GF-D8 (cell line): ENCODE results near the gene GFPT2.

Source experiments
- DNase-seq: peaks from one replicate; lab custom pipeline; 2025; lab: John Stamatoyannopoulos, UW

Gene GFPT2

DNA sequence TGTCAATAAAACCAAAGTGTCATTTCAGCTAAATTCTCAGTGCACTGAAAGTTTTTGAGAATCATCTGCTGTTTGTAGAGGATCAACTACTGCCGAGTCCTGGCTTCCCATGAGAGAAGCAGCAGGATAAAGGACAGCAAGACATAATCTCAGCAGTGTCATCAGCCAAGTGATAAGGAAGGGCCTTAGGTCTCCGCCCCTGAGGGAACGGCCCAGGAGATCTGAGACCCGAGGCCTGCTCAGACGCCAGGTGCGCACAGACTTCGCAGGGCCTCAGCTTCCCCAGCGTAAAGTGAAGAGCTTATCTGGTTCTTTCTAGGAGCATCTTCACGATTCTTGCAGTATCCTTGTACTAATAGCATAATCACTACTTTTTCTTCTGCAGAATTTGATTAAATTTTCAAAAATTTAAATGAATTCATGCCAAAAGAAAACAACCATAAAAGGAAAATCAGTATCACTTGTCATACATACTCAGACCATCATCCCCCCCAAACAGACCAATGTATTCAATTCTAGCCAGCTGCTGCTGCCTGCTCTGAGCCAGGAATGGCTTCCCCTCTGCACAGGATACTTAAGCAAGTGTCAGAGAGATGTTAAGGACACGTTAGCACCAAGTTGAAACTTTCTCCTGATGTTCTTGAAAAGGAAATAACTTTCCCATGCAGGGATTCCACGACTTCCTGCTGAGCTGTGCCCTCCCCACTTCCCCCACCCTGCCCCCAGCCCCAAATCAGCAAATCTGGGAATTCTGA lies 2.2 kb downstream of the GFPT2 start:
- DNase-seq, result no peak

DNA sequence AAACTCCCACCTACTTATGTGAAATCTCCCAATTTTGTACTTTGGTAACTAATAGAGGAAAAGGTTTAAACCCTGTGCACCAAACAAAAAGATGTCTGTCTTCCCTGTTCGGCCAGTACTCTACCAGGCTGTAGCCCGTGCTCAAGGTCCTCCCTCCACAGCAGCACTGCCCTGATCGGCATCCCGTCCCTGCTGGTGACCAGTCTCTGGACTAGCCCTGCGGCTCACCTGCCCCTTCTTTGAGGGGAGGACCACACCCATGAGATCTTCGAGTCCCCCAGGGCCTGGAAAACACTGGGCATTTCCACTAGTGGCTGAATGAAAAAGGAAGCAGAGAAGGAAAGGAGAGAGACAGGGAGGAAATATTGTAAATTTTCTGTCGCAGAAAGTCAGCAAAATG lies 2.8 kb downstream of the GFPT2 start:
- no peak for DNase-seq

DNA sequence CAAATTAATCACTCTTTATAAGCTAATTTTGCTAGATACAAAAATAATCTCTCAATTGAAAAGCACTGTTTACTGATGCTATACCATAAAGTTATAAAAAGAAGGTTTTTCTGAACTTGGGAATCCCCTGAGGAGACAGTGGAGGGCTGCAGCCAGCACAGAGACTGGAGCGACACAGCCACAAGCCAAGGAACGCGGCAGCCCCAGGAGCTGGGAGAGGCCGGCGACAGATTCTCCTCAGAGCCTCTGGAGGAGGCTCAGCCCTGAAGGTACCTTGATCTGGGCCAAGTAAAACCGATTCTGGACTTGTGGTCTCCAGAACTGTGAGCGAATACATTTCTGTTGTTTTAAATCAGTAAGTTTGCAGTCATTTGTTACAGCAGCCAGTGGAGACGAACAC lies 3.7 kb downstream of the GFPT2 start:
- DNase-seq, result no peak

DNA sequence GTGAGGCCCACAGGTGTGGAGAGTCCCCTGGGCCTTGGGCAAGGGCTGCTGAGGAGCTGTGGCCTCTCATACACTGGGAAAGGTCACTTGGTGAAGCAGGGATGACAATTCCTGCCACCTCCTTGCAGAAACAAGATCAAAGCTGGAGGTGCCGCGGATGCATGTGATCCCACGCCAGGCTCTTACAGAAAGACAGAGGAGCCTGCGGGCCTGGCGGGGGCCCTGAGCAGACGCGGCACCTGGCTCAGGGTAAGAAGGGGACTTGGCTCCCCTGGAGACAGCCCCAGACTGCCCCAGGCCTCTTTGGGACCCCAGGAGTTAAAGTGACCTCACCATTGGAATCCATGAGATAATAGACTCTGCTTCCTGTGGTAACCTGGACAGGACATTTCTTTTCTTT lies 4.8 kb downstream of the GFPT2 start:
- no peak for DNase-seq

DNA sequence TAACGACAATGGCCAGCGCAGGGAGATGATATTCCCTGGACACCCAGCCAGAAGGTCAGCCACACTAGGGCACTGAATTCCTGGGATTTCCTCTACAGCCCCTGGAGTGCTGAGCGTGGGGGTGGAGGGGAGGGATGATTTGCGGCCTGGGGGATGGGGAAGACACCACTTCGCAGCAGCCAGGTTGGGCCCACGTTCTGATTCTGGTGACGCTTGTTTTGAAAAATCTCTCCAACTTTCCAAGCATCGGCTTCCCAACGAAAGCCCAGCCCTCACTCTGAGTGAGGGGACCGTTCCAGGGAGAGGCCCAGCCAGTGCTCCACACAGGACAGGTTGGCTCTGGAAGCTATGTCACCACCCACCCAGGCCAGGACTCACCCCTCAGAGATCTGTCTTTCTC lies 5.4 kb downstream of the GFPT2 start:
- DNase-seq, result no peak

DNA sequence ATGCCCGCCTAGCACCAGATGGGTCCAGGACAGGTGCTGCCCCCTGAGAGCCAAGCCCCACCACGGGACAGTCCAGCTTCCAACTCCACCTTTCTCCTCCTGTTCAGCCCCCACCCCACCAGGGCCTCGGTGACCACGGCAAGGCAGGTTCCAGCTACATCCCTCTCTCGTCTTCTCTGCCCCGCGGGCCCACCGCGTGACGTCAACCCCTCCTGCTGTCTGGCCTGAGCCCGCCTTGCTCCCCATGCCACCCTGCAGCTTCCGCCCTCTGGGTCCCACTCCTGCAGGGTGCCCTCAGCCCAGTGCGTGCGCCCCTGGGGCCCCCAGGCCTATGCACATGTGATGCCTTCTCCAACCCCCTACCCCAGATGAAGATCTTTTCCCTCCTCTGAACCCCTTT lies 6.8 kb downstream of the GFPT2 start:
- DNase-seq, result no peak

DNA sequence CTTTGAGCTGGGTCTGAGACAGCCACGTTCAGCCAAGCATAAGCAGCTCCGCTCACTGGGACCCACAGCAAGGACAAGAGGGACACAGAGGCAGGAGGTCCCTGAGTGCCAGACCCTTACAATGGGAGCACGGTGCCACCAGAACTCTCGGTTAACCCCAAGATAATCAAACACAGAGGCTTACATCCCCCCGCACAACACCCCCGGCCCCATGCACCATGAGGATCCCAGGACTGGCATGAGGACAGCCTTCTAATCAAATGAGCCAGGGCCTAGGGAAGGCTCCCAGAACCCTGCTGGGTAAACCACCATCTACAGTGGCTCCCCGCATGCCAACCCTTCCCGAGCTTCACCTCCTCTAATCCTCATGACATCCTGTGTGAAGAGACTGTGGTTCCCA lies 7.4 kb downstream of the GFPT2 start:
- no peak for DNase-seq

DNA sequence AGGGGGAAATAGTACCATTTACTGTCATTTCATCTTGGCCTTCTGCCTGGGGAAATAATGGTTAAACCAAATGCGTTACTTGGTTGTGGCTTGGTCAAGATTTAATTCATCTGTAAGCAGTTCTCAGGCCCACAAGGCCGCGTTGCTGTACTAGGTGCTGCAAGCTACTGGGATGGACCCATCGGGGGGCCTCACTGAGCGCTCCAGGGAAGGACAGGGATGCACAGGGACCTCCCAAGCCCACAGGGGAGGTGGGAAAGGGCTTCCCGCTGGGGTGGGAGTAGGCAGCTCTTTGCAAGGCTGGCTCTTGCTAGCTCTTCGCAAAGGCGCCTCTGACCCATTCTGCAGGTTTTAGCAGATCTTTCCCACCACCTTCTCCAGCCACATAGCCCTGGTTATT lies 8.0 kb downstream of the GFPT2 start:
- DNase-seq, result no peak

DNA sequence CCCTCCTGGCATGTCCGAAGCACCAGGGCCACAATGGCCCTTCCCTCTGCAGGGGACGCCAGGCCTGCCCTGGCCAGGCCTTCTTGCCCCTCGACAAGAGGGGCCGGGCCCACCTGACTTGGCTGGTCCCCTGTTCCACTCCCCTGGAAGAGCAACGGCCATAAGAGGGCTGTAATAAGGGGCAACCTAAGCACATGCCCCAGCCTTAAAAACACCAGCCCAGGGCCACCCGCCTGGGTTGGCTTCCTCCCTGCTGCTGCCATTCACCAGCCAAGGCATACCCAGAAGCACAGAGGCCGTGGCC lies 8.5 kb downstream of the GFPT2 start:
- DNase-seq, result no peak

DNA sequence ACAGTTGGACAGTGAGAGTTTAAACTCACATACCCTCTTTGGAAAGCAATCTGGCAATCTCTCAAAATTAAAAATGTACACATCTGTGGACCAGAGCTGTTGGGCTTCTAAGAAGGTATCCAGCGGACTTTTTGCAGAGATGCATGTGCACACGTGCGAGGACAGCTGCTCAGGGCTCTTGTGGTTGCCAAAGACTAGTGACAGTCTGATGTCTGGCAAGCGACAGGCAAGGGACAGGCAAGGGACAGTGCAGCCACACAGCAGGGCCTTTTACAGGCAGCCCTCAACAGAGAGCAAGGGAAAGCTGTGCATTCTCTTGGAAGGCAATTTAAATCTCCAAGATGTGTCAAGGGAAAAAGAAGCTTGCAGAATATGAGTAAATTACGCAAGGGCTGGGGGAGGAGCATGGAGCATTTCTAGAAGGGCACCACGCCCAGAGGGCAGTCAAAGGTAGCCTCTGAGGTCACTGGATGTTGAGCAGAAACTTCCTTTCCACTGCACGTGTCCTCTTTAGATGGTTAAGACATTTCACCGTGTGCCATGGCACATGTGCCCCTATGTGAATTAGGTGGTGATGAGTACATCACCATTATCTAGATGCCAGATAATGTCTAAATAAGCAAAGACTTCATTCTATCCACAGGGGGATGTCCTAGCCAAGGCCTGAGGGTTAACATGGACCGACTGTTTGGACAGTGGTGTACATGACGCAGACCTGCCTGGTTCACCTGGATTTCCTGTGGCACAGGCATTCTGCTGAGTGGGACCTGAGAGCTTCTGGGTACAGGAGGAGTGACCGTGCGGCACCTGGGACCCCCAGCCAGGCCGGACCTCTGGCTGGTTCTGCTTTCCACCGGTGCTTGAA lies 9.1 kb downstream of the GFPT2 start:
- no peak for DNase-seq

DNA sequence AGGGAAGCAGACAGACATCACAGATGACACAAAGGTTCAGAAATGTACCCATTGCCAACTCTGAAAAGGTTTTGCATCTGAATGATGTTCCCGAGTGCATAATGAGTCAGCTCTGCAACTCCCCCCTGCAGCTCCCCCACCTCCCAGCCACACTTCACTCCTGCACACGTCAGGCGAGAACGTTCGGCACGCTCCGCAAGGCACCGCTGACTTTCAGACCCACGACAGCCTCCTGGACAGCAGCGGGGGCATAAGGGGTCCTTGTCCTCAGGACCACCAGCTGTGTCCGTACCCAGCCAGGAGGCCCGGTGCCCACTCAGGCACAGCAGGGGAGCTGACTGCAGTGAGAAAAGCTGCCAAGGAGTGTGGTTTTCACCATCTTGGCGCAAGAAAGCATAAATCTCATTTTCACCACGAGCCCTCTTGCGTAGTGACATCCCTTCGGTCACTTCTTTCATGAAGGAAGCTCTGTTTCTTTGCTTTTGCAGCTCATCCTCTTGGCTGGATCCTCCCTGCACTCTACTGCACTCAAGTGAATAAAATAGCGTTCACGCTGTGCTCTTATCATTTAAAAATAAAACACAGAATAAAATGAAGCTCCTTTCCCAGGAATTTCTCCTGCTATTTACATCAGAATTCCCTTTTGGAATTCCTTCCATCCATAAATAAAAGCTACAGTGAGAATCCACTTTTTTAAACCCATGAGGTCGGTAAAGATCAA lies 9.9 kb downstream of the GFPT2 start:
- no peak for DNase-seq

DNA sequence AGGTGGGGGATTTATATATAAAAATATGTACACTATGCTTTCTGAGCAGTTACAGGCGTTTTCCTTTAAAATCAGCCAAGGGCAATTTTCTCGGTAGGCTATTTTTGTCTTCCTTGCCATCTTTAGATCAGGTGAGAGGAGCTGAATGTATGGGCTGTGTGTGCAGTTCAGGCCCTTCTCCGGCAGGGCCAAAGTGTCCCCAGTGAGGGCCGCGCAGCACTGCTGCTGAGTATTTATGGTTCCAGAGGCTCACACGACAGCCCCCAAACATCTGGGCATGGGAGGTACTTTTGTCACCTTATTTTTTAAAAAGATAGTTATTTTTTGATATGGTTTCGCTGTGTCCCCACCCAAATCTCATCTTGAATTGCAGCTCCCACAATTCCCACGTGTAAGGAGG lies 11.5 kb downstream of the GFPT2 start:
- no peak for DNase-seq

DNA sequence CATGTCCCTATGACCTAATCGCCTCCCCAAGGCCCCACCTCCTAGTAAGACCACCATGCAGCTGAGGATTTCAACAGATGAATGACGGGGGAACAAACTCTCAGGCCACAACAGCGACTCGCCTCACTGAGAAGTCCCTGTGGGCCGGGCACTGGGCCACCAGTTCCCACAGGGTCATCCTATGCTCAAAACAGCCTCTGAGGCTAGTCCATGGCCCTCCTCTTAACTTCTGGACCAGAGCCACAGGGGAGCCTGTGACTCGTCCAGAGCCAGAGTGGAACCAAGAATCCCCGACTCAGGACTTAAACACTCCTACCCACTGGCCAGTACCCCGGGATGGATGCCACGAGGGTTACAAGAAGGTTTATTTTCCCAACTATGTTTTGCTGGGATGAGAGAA lies 12.3 kb downstream of the GFPT2 start:
- DNase-seq, result no peak

DNA sequence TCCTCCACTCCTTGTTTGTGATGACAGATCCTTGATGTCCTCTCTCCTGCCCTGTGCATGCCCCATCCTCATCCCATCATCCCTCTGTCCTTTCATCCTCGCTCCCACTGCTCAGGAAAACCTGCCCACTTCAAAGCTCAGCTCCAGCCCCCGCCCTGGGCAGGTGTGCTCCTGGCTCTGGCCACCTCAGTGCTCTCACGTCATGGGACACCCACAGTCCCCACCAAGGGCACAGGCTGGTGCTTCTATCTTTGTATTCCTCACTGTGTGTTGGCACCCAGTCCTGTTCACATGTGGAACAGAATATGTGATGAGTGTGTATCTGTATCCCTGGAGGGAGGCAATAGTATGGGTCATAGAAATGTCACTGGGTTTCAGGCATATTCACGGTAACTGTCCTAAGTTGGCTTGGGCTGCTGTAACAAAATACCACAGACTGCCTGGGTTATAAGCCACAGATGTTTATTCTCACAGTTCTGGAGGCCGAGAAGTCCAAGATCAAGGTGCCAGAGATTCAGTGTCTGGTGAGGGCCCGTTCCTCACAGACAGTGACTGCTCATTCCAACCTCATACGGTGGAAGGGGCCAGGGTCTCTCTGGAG lies 13.5 kb downstream of the GFPT2 start:
- no peak for DNase-seq

DNA sequence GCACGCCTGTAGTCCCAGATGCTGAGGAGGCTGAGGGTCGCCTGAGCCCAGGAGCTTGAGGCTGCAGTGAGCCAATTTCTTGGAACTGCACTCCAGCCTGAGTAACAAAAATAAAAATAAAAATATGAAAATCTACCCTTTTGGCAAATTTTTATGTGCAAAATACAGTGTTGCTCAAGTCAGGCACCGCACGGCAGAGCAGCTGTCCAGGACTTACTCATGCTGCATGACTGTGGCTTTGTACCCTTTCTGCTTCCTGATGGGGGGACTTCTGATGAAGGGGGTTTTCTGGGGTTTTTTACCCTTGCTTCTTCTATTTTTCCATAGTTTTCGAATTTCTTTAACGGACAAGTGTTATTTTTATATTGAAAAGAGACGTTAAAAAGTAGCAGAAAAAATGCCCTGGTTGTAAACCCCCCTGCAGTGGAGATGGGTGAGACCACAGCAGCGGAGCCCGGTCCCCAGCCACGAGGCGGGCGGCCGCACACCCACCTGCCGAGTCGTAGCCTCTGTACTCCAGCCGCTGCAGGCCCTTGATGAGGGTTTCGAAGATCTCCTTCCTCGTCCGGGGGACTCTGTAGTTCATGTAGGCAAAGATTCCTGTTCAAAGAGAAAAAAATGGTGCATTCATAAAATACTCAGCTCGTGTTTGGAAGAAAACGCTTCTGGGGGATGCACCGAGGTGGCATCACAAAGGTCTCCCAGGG lies 15.0 kb downstream of the GFPT2 start:
- DNase-seq, result no peak

DNA sequence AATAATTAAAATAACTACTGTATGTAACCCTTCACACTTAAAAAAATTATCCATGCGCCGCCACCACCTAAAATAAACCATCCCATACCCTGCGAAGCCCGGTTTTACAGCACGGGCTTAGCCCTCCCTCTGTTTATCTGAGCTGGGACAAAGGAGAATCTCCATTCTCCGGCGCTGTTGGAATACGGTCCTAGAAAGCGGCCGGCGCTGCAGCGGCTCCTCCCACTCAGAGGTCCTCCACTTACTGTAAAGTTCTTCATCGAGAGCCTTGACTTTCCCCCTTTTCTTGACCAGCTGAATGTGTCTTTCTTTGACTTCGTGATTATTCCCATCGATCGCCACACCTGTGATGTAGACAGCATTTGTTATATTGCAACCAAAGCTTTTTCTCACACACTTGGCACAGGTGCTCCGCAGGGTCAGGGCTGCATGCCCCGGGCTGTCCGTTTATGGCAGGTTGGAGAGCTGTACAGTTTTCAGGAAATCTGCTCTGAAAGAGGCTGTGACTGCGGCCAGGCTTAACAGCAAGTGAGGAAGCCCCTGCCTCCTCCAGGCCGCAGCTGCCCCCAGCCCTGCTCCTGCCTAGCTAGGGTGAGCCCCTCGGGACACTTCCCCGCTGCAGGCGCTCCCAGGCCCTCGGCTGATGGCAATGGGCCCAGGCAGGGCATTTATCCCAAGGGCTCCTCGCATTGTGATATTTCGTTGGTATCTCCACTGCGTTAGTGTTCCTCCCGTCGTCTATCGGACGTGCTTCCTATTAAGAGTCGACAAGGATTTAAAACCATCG lies 16.7 kb downstream of the GFPT2 start:
- no peak for DNase-seq

DNA sequence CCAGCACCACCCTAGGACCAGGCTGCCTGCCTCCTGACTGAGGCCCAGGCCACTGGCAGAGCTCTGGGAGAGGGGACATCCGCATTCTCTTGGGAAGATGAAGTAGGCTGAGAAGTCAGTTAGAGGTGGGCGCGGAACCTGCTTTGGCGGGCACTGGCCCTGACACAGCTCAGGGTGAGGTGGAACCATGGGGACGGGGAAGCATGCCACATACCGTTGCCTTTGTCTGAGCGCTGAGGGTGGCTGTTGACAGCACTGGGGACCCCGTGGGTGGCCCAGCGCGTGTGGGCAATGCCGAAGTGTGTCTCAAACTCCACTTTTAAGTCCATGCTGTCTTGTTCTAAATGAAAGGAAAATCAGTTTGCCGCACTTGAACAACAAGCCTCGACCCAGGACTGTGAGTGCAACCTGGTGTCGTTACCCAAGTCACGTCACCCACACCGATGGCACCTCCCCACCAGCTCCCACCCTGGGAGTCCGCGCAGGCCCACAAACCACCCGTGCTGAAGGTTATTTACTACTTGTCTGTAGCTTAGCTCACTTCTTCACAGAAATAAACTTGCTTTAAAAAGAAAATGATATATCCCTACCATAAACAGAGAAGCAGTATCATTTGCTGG lies 17.4 kb downstream of the GFPT2 start:
- no peak for DNase-seq

DNA sequence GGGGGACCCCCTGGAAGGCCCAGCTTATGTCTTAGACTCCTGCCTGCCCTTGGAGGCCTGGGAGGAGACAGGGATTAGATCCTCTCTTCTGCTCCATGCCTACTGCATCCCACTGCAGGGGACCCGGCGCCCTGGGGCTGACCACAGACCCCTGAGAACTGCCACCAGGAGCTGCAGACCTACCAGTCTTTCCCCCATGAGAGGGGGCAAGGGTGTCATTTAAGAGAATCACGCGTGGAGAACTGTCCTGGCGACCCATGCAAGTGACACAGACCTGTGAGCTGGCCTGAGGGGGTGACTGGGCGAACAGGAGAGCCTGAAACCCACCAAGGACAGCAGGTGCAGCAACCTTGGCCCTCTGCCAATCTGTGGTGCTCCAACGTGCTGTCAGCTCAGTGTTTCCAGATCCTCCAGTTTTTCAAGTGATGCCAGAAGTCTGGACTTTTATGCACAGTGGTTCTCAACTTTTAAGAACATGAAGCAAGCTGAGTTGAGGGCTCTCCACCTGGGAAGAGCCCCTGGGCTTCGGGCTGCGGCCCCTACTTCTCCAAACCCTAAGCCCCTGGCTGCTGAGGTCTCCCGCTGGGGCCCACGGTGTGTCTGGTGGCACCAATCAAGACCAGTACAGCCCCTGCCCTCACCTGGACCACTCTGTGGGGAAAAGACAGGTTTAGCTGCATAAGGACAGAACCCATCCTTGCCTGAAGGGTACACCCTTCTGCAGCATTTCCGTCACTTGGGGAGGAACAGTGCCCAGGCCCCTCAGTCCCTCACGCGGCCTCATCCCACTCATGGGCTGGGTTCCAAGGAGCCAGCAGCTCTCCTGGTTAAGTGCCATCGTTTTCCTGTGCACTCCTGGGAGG lies 18.2 kb downstream of the GFPT2 start:
- no peak for DNase-seq

DNA sequence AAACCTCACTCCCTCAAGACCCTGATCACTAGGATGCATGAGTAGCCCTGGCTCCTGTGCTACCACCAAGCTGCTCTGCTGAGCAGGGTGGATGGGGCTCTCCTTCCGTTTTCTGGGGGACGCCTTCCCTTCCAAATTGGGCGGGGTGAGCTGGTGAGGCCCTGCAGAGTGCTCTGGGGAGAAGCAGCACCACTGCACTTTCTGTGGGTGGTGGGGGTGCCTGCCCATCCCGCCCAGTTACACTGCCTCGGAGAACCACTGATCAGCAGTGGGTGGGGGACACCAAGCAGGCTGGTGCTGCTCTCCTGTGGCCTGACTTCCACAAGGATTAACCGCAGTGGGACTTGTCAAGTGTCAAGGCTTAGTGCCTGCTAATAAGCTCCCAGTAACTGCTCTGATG lies 19.0 kb downstream of the GFPT2 start:
- DNase-seq, result no peak

DNA sequence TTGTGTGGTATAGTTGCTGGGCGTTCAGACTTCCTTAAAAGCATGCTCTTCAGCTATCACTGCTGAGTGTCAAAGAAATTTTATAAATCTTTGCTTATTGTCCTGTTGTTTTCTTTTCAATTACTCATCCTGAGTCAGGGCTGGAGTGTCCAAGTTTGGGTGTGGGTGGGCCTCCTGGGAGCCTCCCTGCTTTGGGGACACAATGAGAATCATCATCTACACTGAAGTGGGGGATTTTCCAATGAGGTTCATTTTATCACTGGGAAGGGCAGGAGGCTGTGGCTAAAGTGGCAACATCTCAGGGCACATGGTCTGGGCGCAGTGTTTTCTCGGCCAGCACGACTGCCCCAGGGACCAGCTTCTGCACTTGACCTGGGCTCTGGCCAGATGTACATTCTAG lies 19.5 kb downstream of the GFPT2 start:
- DNase-seq, result no peak
